DOHH2 (cell line): ENCODE results near the gene CIB4.

ENCODE experiments used
- H3F3A ChIP-seq: fragments of 200-600 bp; sonication (generic), shearing (Covaris generic); 2 replicates; pipeline ENCODE4 v1.6.0; 2016; ENCODE audit warnings: antibody characterized with exemption, mild to moderate bottlenecking; ENCODE audit not compliant: control insufficient read depth, insufficient read depth
- H3K27ac ChIP-seq: fragments of 200-600 bp; sonication (generic); 2 replicates; pipeline ENCODE4 v1.5.1; 2014; ENCODE audit warnings: low read depth, mild to moderate bottlenecking, low read length, moderate library complexity
- H3K27me3 ChIP-seq: fragments of 200-600 bp; sonication (generic); 2 replicates; pipeline ENCODE4 v1.6.1; 2014; ENCODE audit warnings: mild to moderate bottlenecking, low read length, mixed read lengths; ENCODE audit not compliant: control insufficient read depth
- H3K36me3 ChIP-seq: fragments of 200-600 bp; sonication (generic); 2 replicates; pipeline ENCODE4 v1.6.1; 2014; ENCODE audit warnings: mild to moderate bottlenecking, low read length, moderate library complexity, mixed read lengths; ENCODE audit not compliant: control insufficient read depth
- H3K4me1 ChIP-seq: fragments of 200-600 bp; sonication (generic); 2 replicates; pipeline ENCODE4 v1.6.1; 2014; ENCODE audit warnings: mild to moderate bottlenecking, low read length, mixed read lengths; ENCODE audit not compliant: control insufficient read depth
- H3K4me2 ChIP-seq: fragments of 200-600 bp; sonication (generic); 2 replicates; pipeline ENCODE4 v1.6.0; 2014; ENCODE audit warnings: mild to moderate bottlenecking, low read length, moderate library complexity
- H3K4me3 ChIP-seq: fragments of 200-600 bp; sonication (generic); 2 replicates; pipeline ENCODE4 v1.5.1; 2014; ENCODE audit warnings: mild to moderate bottlenecking, low read length, mixed read lengths
- H3K79me2 ChIP-seq: fragments of 200-600 bp; sonication (generic); 2 replicates; pipeline ENCODE4 v1.6.1; 2014; ENCODE audit warnings: mild to moderate bottlenecking, low read length, mixed read lengths; ENCODE audit not compliant: control insufficient read depth
- H3K9me2 ChIP-seq: fragments of 200-600 bp; sonication (generic); replicated peaks from 2 replicates; pipeline ENCODE4 v1.6.1; 2014; ENCODE audit warnings: mild to moderate bottlenecking, low read length, mixed read lengths; ENCODE audit not compliant: control insufficient read depth
- H3K9me3 ChIP-seq: fragments of 200-600 bp; sonication (generic); 2 replicates; pipeline ENCODE4 v1.6.1; 2014; ENCODE audit warnings: antibody characterized with exemption, low read length, mixed read lengths; ENCODE audit not compliant: control insufficient read depth, insufficient read depth
- H4K20me1 ChIP-seq: fragments of 200-600 bp; sonication (generic); 2 replicates; pipeline ENCODE4 v1.6.0; 2014; ENCODE audit warnings: low read depth, mild to moderate bottlenecking, antibody characterized with exemption, low read length, moderate library complexity; ENCODE audit not compliant: control insufficient read depth, insufficient read depth
- CTCF ChIP-seq: fragments of 200-600 bp; sonication (generic); IDR thresholded peaks from one replicate; pipeline ENCODE4 v1.5.1; 2014; ENCODE audit warnings: antibody characterized with exemption, mild to moderate bottlenecking, low read depth, low read length; ENCODE audit not compliant: poor library complexity, severe bottlenecking
- EZH2phosphoT487 ChIP-seq: fragments of 200-600 bp; sonication (generic); IDR thresholded peaks from 2 replicates; pipeline ENCODE4 v1.6.1; 2017; ENCODE audit warnings: borderline replicate concordance, mild to moderate bottlenecking, antibody characterized with exemption, low read length, moderate library complexity, mixed read lengths

CIB4 gene

GRCh38 chr2:26644188-26644835, 3.1 kb upstream of the CIB4 start:
- Histone ChIP-seq H3F3A (no peaks in the 10 kb centered on the region), H3K4me3 (no peak overlapping the region), H3K27me3 (peaks cover 12% of the 10 kb centered on the region), H3K79me2 (no peaks in the 10 kb centered on the region), H3K4me1 (no peaks in the 10 kb centered on the region), H3K9me2 (no peaks in the 10 kb centered on the region), H3K27ac (no peak overlapping the region), H4K20me1 (no peaks in the 10 kb centered on the region), H3K4me2 (no peak overlapping the region), H3K9me3 (no peaks in the 10 kb centered on the region), H3K36me3 (no peaks in the 10 kb centered on the region)
- TF ChIP-seq EZH2phosphoT487, result no peak
- no peak for TF ChIP-seq CTCF

- peaks cover 8% of the 10 kb centered on the region for H3K27me3 ChIP-seq
- H3K27ac ChIP-seq, result no peak overlapping the region
- TF ChIP-seq EZH2phosphoT487 (no peak), CTCF (no peak)
- H3K79me2 ChIP-seq, result no peaks in the 10 kb centered on the region
- no peaks in the 10 kb centered on the region for H3K9me3 ChIP-seq
- no peaks in the 10 kb centered on the region for H3F3A ChIP-seq
- H3K4me1 ChIP-seq, result no peaks in the 10 kb centered on the region
- H3K4me3 ChIP-seq, result no peak overlapping the region
- no peaks in the 10 kb centered on the region for H4K20me1 ChIP-seq
- no peaks in the 10 kb centered on the region for H3K36me3 ChIP-seq
- no peak overlapping the region for H3K4me2 ChIP-seq
- H3K9me2 ChIP-seq, result no peaks in the 10 kb centered on the region
These were observed 1.3 kb upstream of the CIB4 start for GRCh38 chr2:26642429-26642828.

- H3K4me1 ChIP-seq, result no peaks in the 10 kb centered on the region
- no peaks in the 10 kb centered on the region for H3K36me3 ChIP-seq
- no peak overlapping the region for H3K27ac ChIP-seq
- no peaks in the 10 kb centered on the region for H3F3A ChIP-seq
- H3K4me3 ChIP-seq, result no peak overlapping the region
- H4K20me1 ChIP-seq, result no peaks in the 10 kb centered on the region
- no peaks in the 10 kb centered on the region for H3K79me2 ChIP-seq
- TF ChIP-seq CTCF, result no peak
- TF ChIP-seq EZH2phosphoT487, result no peak
- H3K9me2 ChIP-seq, result no peaks in the 10 kb centered on the region
- no peak overlapping the region for H3K4me2 ChIP-seq
- H3K9me3 ChIP-seq, result no peaks in the 10 kb centered on the region
- H3K27me3 ChIP-seq, result peaks cover 11% of the 10 kb centered on the region
These were observed 828 bp downstream of the CIB4 start for GRCh38 chr2:26640331-26640745.
